Left ventricle myocardium inferior (tissue), 1 donor: ENCODE results near the gene HOATZ. TPM values are rescaled to one million over a fixed set of nuclear protein-coding genes. Genes with fewer than 3 reads are reported as not detected.

ENCODE experiments used
- DNase-seq: peaks from one replicate; pipeline ENCODE4 v3.0.0-alpha.2; 2020
- H3K27ac ChIP-seq: fragments of 200-600 bp; replicated peaks from 2 replicates; pipeline ENCODE4 v1.8.0; 2021
- H3K27me3 ChIP-seq: fragments of 200-600 bp; 2 replicates; pipeline ENCODE4 v1.8.0; 2021; ENCODE audit warnings: low read depth
- H3K36me3 ChIP-seq: fragments of 200-600 bp; 2 replicates; pipeline ENCODE4 v1.8.0; 2021
- H3K4me1 ChIP-seq: fragments of 200-600 bp; 2 replicates; pipeline ENCODE4 v1.8.0; 2021
- H3K4me3 ChIP-seq: fragments of 200-600 bp; 2 replicates; pipeline ENCODE4 v1.8.0; 2021; ENCODE audit warnings: mild to moderate bottlenecking, moderate library complexity
- H3K9me3 ChIP-seq: fragments of 200-600 bp; replicated peaks from 2 replicates; pipeline ENCODE4 v1.8.0; 2021
- CTCF ChIP-seq: fragments of 200-600 bp; IDR thresholded peaks from 2 replicates; pipeline ENCODE4 v1.8.0; 2021; ENCODE audit warnings: antibody characterized with exemption, mild to moderate bottlenecking, borderline replicate concordance
- intact Hi-C: fragments of 100-400 bp; cut with micrococcal nuclease; formaldehyde crosslinking; loops from one replicate; pipeline ENCODE4 v1.11.0; 2022
- long read RNA-seq: library from polyadenylated mRNA; unstranded; transcript quantifications from one replicate; pipeline ENCODE4 v2.0.0, GENCODE V29; 2021
- total RNA-seq: library from RNA; stranded (reverse); fragmentation: NEBNext Ultra II Directional; extraction: Animal tissue kit (Norgen Biotek cat#: 25700); gene quantifications from one replicate; pipeline ENCODE4 v1.2.1, GENCODE V29; 2021
- donor health status: DM: no; HTN: yes; CAD: no; lungs with severe emphysema.

Gene HOATZ
- total RNA-seq = not detected
- long read RNA-seq = 0 reads

GRCh38 chr11:111514216-111515031 lies at the start of gene HOATZ:
Gene HOATZ, plus strand, starts transcription at chr11:111514778. Its CDS starts 7 bp downstream, at chr11:111514785.
- peak within 1 kb of the TSS; percentile 27 for H3K4me3 ChIP-seq
- H3K4me1 ChIP-seq = peaks cover 23% of the 10 kb centered on the region
- no peaks in the 10 kb centered on the region for H3K9me3 ChIP-seq
- no peaks in the 10 kb centered on the region for H3K36me3 ChIP-seq
- no peak for DNase-seq
- no peak within 1 kb of the TSS for H3K27ac ChIP-seq
- intact Hi-C loops = no loop called here
- TF ChIP-seq CTCF = no peak
- H3K27me3 ChIP-seq = peaks cover 56% of the 10 kb centered on the region

- no peak for TF ChIP-seq CTCF
- peaks cover 39% of the 10 kb centered on the region for H3K27me3 ChIP-seq
- no peak for DNase-seq
- intact Hi-C loops = no loop called here
- no peaks in the 10 kb centered on the region for H3K9me3 ChIP-seq
- H3K4me1 ChIP-seq = peaks cover 5% of the 10 kb centered on the region
- no peak overlapping the region for H3K27ac ChIP-seq
- no peaks in the 10 kb centered on the region for H3K36me3 ChIP-seq
- H3K4me3 ChIP-seq = no peak overlapping the region
These were observed 49.2 kb upstream of the HOATZ start for GRCh38 chr11:111465400-111465799.

GRCh38 chr11:111466615-111467014 lies 48.0 kb upstream of the HOATZ start:
- no peak for TF ChIP-seq CTCF
- H3K36me3 ChIP-seq = no peaks in the 10 kb centered on the region
- DNase-seq = no peak
- peaks cover 27% of the 10 kb centered on the region for H3K27me3 ChIP-seq
- intact Hi-C loops = no loop called here
- H3K9me3 ChIP-seq = no peaks in the 10 kb centered on the region
- no peak overlapping the region for H3K27ac ChIP-seq
- no peak overlapping the region for H3K4me3 ChIP-seq
- peaks cover 5% of the 10 kb centered on the region for H3K4me1 ChIP-seq

- Histone ChIP-seq H3K4me1 (peaks cover 5% of the 10 kb centered on the region), H3K36me3 (no peaks in the 10 kb centered on the region), H3K27ac (peak overlapping the region; percentile 38), H3K4me3 (no peak overlapping the region), H3K27me3 (peaks cover 3% of the 10 kb centered on the region), H3K9me3 (no peaks in the 10 kb centered on the region)
- DNase-seq = no peak
- no peak for TF ChIP-seq CTCF
- intact Hi-C loops = no loop called here
These were observed 45.4 kb upstream of the HOATZ start for GRCh38 chr11:111469200-111469599.

- Histone ChIP-seq H3K9me3 (no peaks in the 10 kb centered on the region), H3K27me3 (no peaks in the 10 kb centered on the region), H3K4me3 (no peak overlapping the region), H3K4me1 (peaks cover 5% of the 10 kb centered on the region), H3K27ac (no peak overlapping the region), H3K36me3 (no peaks in the 10 kb centered on the region)
- no peak for DNase-seq
- intact Hi-C loops = no loop called here
- no peak for TF ChIP-seq CTCF
These were observed 42.4 kb upstream of the HOATZ start for GRCh38 chr11:111472228-111472627.
